Nephron progenitor cell (in vitro differentiated cells): Measurements from ENCODE around the gene TAOK2.
"Not testable (repeated sequence)": the region's sequence is repeated elsewhere in the genome, so short reads cannot be mapped to it uniquely, and the experiment has no call there.

Source experiments
- DNase-seq: peaks from one replicate; pipeline ENCODE4 v3.0.0; 2021
- H3K27ac Mint-ChIP-seq: 2 replicates; pipeline ENCODE4 v1.8.0; 2021; ENCODE audit warnings: mild to moderate bottlenecking, moderate library complexity, mixed read lengths
- H3K27me3 Mint-ChIP-seq: 2 replicates; pipeline ENCODE4 v1.8.0; 2021; ENCODE audit warnings: mild to moderate bottlenecking, low read depth, mixed read lengths; ENCODE audit not compliant: poor library complexity
- H3K36me3 Mint-ChIP-seq: 2 replicates; pipeline ENCODE4 v1.8.0; 2021; ENCODE audit warnings: low read depth, mixed read lengths
- H3K4me1 Mint-ChIP-seq: 2 replicates; pipeline ENCODE4 v1.8.0; 2021; ENCODE audit warnings: mixed read lengths
- H3K4me3 Mint-ChIP-seq: 2 replicates; pipeline ENCODE4 v1.8.0; 2021; ENCODE audit warnings: mild to moderate bottlenecking, moderate library complexity, mixed read lengths
- H3K9me3 Mint-ChIP-seq: 2 replicates; pipeline ENCODE4 v1.8.0; 2021; ENCODE audit warnings: mild to moderate bottlenecking, moderate library complexity, mixed read lengths
- TF ChIP-seq, protein P1 (sequence below): fragments of 200-600 bp; sonication (generic); IDR thresholded peaks from 2 replicates; pipeline ENCODE4 v1.5.0; 2021; ENCODE audit warnings: antibody characterized with exemption

The TAOK2 gene

GRCh38 chr16:30033270-30033669 is 59.6 kb downstream of the TAOK2 start:
- Mint-ChIP-seq H3K36me3 (no peaks in the 10 kb centered on the region), H3K4me1 (peaks cover 28% of the 10 kb centered on the region), H3K4me3 (no peak overlapping the region), H3K27me3 (peaks cover 91% of the 10 kb centered on the region), H3K27ac (no peak overlapping the region), H3K9me3 (peaks cover 3% of the 10 kb centered on the region)
- TF ChIP-seq, protein P1, sequence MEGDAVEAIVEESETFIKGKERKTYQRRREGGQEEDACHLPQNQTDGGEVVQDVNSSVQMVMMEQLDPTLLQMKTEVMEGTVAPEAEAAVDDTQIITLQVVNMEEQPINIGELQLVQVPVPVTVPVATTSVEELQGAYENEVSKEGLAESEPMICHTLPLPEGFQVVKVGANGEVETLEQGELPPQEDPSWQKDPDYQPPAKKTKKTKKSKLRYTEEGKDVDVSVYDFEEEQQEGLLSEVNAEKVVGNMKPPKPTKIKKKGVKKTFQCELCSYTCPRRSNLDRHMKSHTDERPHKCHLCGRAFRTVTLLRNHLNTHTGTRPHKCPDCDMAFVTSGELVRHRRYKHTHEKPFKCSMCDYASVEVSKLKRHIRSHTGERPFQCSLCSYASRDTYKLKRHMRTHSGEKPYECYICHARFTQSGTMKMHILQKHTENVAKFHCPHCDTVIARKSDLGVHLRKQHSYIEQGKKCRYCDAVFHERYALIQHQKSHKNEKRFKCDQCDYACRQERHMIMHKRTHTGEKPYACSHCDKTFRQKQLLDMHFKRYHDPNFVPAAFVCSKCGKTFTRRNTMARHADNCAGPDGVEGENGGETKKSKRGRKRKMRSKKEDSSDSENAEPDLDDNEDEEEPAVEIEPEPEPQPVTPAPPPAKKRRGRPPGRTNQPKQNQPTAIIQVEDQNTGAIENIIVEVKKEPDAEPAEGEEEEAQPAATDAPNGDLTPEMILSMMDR: no peak
- DNase-seq: no peak

DNA sequence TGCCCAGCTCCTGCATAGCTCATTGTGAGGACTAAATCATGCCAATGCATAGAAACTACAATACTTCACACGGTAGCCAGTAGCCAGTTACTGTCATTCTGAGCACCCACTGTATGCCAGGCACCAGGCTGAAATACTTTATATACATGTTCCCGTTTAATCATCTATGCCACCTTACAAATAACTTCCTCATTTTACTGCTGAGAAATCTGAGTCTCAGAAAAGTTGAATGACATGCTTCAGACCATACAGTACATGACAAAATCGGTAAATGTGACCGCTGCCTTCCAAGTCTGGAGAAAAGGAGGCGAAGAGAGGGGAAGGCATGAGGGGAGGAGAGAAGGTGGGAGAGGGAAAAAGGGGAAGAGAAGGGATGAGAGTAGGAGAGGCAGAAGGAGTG is 66.6 kb downstream of the TAOK2 start:
- TF ChIP-seq, protein P1: no peak
- peaks cover 59% of the 10 kb centered on the region for H3K27me3 Mint-ChIP-seq
- H3K9me3 Mint-ChIP-seq: peaks cover 3% of the 10 kb centered on the region
- H3K27ac Mint-ChIP-seq: no peak overlapping the region
- peaks cover 5% of the 10 kb centered on the region for H3K4me1 Mint-ChIP-seq
- DNase-seq: no peak
- H3K4me3 Mint-ChIP-seq: no peak overlapping the region
- H3K36me3 Mint-ChIP-seq: no peaks in the 10 kb centered on the region

- H3K9me3 Mint-ChIP-seq, H3K4me1 Mint-ChIP-seq, DNase-seq, H3K36me3 Mint-ChIP-seq, H3K27ac Mint-ChIP-seq, H3K4me3 Mint-ChIP-seq: not testable (repeated sequence)
- H3K27me3 Mint-ChIP-seq: peaks cover 56% of the 10 kb centered on the region
Measured at GRCh38 chr16:30040690-30041089, 67.0 kb downstream of the TAOK2 start.

GRCh38 chr16:30041841-30042240 is 68.2 kb downstream of the TAOK2 start:
- TF ChIP-seq, protein P1: peak; percentile 41
- Mint-ChIP-seq H3K36me3 (no peaks in the 10 kb centered on the region), H3K9me3 (no peaks in the 10 kb centered on the region), H3K27me3 (peaks cover 45% of the 10 kb centered on the region), H3K4me1 (peaks cover 5% of the 10 kb centered on the region), H3K4me3 (no peak overlapping the region), H3K27ac (no peak overlapping the region)
- DNase-seq: no peak
